ENCODE results near the gene HS1BP3.

GRCh38 chr2:20643060-20643459, 7.8 kb downstream of the HS1BP3 start:
- TF ChIP-seq POLR2A (IDR thresholded peaks at IDR 0.05; ENCODE audit: borderline replicate concordance, extremely low read depth, insufficient read depth, insufficient read length), result no peak
- TF ChIP-seq YY1 (IDR thresholded peaks at IDR 0.05; ENCODE audit: extremely low read depth, insufficient replicate concordance, low read depth, low read length), result no peak

Measured in HCT116 (cell line).